Activated CD8-positive, alpha-beta T cell treated with anti-CD3 and anti-CD28 coated beads, Interleukin-2, amount 10 ng/mL, durations not matched to agents 7 days and 5 days (primary cell): Measurements from ENCODE around the gene SCO2. TPM values are rescaled to one million over a fixed set of nuclear protein-coding genes. Genes with fewer than 3 reads are reported as not detected.
A peak's percentile ranks its signal among the peaks of the same experiment; 100 is the strongest.
"Not testable (repeated sequence)": the region's sequence is repeated elsewhere in the genome, so short reads cannot be mapped to it uniquely, and the experiment has no call there.

Source experiments
- ATAC-seq: fragments of 150-1000 bp; cut with Tn5 transposase; one replicate; pipeline ENCODE4 v1.10.0; 2021; ENCODE audit warnings: moderate library complexity
- CTCF ChIA-PET: fragments of 350-600 bp; sonication (Branson Sonifier 250); formaldehyde crosslinking; loops from one replicate; lab custom pipeline; 2021; ENCODE audit warnings: antibody characterized with exemption; lab: Charles Lee
- POLR2A ChIA-PET: fragments of 350-600 bp; sonication (Branson Sonifier 250); formaldehyde crosslinking; loops from one replicate; lab custom pipeline; 2021; ENCODE audit warnings: antibody characterized with exemption; lab: Charles Lee
- DNase-seq: peaks from one replicate; pipeline ENCODE4 v3.0.0-alpha.2; 2020
- H3K27ac Mint-ChIP-seq: one replicate; pipeline ENCODE4 v1.8.0; 2021; ENCODE audit warnings: mild to moderate bottlenecking, mixed read lengths
- H3K27me3 Mint-ChIP-seq: one replicate; pipeline ENCODE4 v1.8.0; 2021; ENCODE audit warnings: low read depth, mixed read lengths
- H3K36me3 Mint-ChIP-seq: one replicate; pipeline ENCODE4 v1.8.0; 2021; ENCODE audit warnings: low read depth, mixed read lengths
- H3K4me1 Mint-ChIP-seq: one replicate; pipeline ENCODE4 v1.8.0; 2021; ENCODE audit warnings: low read depth, mixed read lengths
- H3K4me3 Mint-ChIP-seq: one replicate; pipeline ENCODE4 v1.8.0; 2021; ENCODE audit warnings: mild to moderate bottlenecking, mixed read lengths
- H3K9me3 Mint-ChIP-seq: one replicate; pipeline ENCODE4 v1.8.0; 2022; ENCODE audit warnings: mixed read lengths; ENCODE audit not compliant: insufficient read depth
- total RNA-seq, 2 experiments: library from RNA; stranded (reverse); gene quantifications; one replicate each; pipeline ENCODE4 v1.2.3, GENCODE V29; 2021

The SCO2 gene
- total RNA-seq, 2 experiments from 2014 or later = 11.7 to 13.9 TPM

GRCh38 chr22:50524676-50525103 is 708 bp downstream of the SCO2 start:
- Mint-ChIP-seq H3K9me3 (no peaks in the 10 kb centered on the region), H3K4me3 (peak overlapping the region; percentile 97), H3K27ac (peak overlapping the region; percentile 95), H3K4me1 (peaks cover 45% of the 10 kb centered on the region), H3K27me3 (no peaks in the 10 kb centered on the region), H3K36me3 (peaks cover 45% of the 10 kb centered on the region)
- ChIA-PET POLR2A (interaction anchor here (1.0 to 8.7 kb wide), 16 partner anchors 10 to 273 kb away, joined by 3 to 335 read pairs (median 10); partner anchors contain the start of genes ARSA, CHKB, CPT1B and HDAC10), CTCF (interaction anchor here (0.8 to 6.5 kb wide), 15 partner anchors 9 to 282 kb away, joined by 3 to 116 read pairs (median 17); partner anchors contain the start of genes ARSA, LMF2, NCAPH2 and SBF1)
- ATAC-seq = no peak
- DNase-seq = no peak

- no peak for DNase-seq
- Mint-ChIP-seq H3K36me3 (peaks cover 49% of the 10 kb centered on the region), H3K4me1 (peaks cover 42% of the 10 kb centered on the region), H3K27ac (peak overlapping the region; percentile 95), H3K9me3 (no peaks in the 10 kb centered on the region), H3K4me3 (peak overlapping the region; percentile 97), H3K27me3 (no peaks in the 10 kb centered on the region)
- no peak for ATAC-seq
- POLR2A ChIA-PET = interaction anchor here (1.3 to 8.7 kb wide), 14 partner anchors 9 to 251 kb away, joined by 3 to 335 read pairs (median 18); partner anchors contain the start of genes ARSA, CHKB, CPT1B and KLHDC7B
- CTCF ChIA-PET = interaction anchor here (1.9 to 6.5 kb wide), 10 partner anchors 10 to 104 kb away, joined by 11 to 116 read pairs (median 38); partner anchors contain the start of genes ARSA, LMF2, NCAPH2 and SBF1
Observed at GRCh38 chr22:50523806-50524675, 1.4 kb downstream of the SCO2 start.

- H3K9me3 Mint-ChIP-seq = no peaks in the 10 kb centered on the region
- peaks cover 36% of the 10 kb centered on the region for H3K4me1 Mint-ChIP-seq
- ChIA-PET CTCF (interaction anchor here (3.1 to 6.2 kb wide), 3 partner anchors 15 to 97 kb away, joined by 40 to 77 read pairs (median 55); partner anchors contain the start of genes LMF2, NCAPH2 and SYCE3), POLR2A (interaction anchor here (1.5 to 3.3 kb wide), 3 partner anchors 15 to 51 kb away, joined by 3 to 82 read pairs (median 6); partner anchors contain the start of genes LMF2 and NCAPH2)
- H3K27ac Mint-ChIP-seq = peak overlapping the region; percentile 68
- no peaks in the 10 kb centered on the region for H3K27me3 Mint-ChIP-seq
- H3K36me3 Mint-ChIP-seq = peaks cover 46% of the 10 kb centered on the region
- DNase-seq (no peak), ATAC-seq (no peak)
- H3K4me3 Mint-ChIP-seq = peak overlapping the region; percentile 97
Observed at GRCh38 chr22:50523458-50523805, 2.0 kb downstream of the SCO2 start.

- ATAC-seq = no peak
- Mint-ChIP-seq H3K4me3 (peak overlapping the region; percentile 36), H3K27ac (peak overlapping the region; percentile 68), H3K4me1 (peaks cover 30% of the 10 kb centered on the region), H3K36me3 (peaks cover 45% of the 10 kb centered on the region), H3K9me3 (no peaks in the 10 kb centered on the region), H3K27me3 (no peaks in the 10 kb centered on the region)
- CTCF ChIA-PET = interaction anchor here (1.3 to 6.2 kb wide), 2 partner anchors 14 to 40 kb away, joined by 4 to 55 read pairs; partner anchors contain the start of genes LMF2, NCAPH2 and SYCE3
- DNase-seq = no peak
- POLR2A ChIA-PET = interaction anchor here (0.7 to 1.7 kb wide), 5 partner anchors 13 to 98 kb away, joined by 3 to 14 read pairs (median 4); partner anchors contain the start of genes LMF2 and NCAPH2
Observed at GRCh38 chr22:50522806-50523438, 2.5 kb downstream of the SCO2 start.

GRCh38 chr22:50522208-50522805 is 3.1 kb downstream of the SCO2 start:
- Mint-ChIP-seq H3K4me1 (peaks cover 24% of the 10 kb centered on the region), H3K27me3 (no peaks in the 10 kb centered on the region), H3K9me3 (no peaks in the 10 kb centered on the region), H3K4me3 (no peak overlapping the region), H3K36me3 (peaks cover 43% of the 10 kb centered on the region), H3K27ac (no peak overlapping the region)
- no peak for DNase-seq
- POLR2A ChIA-PET = interaction anchor here (0.7 to 1.7 kb wide), 5 partner anchors 12 to 99 kb away, joined by 3 to 14 read pairs (median 4); partner anchors contain the start of genes LMF2 and NCAPH2
- CTCF ChIA-PET = interaction anchor here (1.3 kb wide), 1 partner anchor 41 kb away, joined by 4 read pairs; the partner anchor contains the start of gene SYCE3
- no peak for ATAC-seq

GRCh38 chr22:50521710-50522109 is 3.7 kb downstream of the SCO2 start:
- H3K36me3 Mint-ChIP-seq = peaks cover 40% of the 10 kb centered on the region
- no peak overlapping the region for H3K27ac Mint-ChIP-seq
- no peaks in the 10 kb centered on the region for H3K9me3 Mint-ChIP-seq
- H3K4me1 Mint-ChIP-seq = peaks cover 18% of the 10 kb centered on the region
- H3K4me3 Mint-ChIP-seq = no peak overlapping the region
- ChIA-PET POLR2A (interaction anchor here (1.6 to 1.7 kb wide), 2 partner anchors 12 to 13 kb away, joined by 4 to 14 read pairs; partner anchors contain the start of genes LMF2 and NCAPH2), CTCF (interaction anchor here (1.3 kb wide), 1 partner anchor 41 kb away, joined by 4 read pairs; the partner anchor contains the start of gene SYCE3)
- ATAC-seq (no peak), DNase-seq (no peak)
- H3K27me3 Mint-ChIP-seq = no peaks in the 10 kb centered on the region

GRCh38 chr22:50520826-50521453 is 4.5 kb downstream of the SCO2 start:
- peaks cover 18% of the 10 kb centered on the region for H3K4me1 Mint-ChIP-seq
- H3K27ac Mint-ChIP-seq = no peak overlapping the region
- ATAC-seq (no peak), DNase-seq (no peak)
- H3K36me3 Mint-ChIP-seq = peaks cover 47% of the 10 kb centered on the region
- CTCF ChIA-PET = no interaction called here
- no peaks in the 10 kb centered on the region for H3K9me3 Mint-ChIP-seq
- no peak overlapping the region for H3K4me3 Mint-ChIP-seq
- POLR2A ChIA-PET = no interaction called here
- H3K27me3 Mint-ChIP-seq = no peaks in the 10 kb centered on the region

- CTCF ChIA-PET, H3K27me3 Mint-ChIP-seq, H3K9me3 Mint-ChIP-seq, ATAC-seq, DNase-seq, H3K27ac Mint-ChIP-seq, H3K4me3 Mint-ChIP-seq: not testable (repeated sequence)
- H3K36me3 Mint-ChIP-seq = peaks cover 50% of the 10 kb centered on the region
- POLR2A ChIA-PET = interaction anchor here (0.6 kb wide), 1 partner anchor 12 kb away, joined by 3 read pairs; the partner anchor contains the start of genes LMF2 and NCAPH2
- peaks cover 22% of the 10 kb centered on the region for H3K4me1 Mint-ChIP-seq
Observed at GRCh38 chr22:50520184-50520583, 5.2 kb downstream of the SCO2 start.

GRCh38 chr22:50519151-50519550 is 6.2 kb downstream of the SCO2 start:
- DNase-seq = no peak
- Mint-ChIP-seq H3K27ac (no peak overlapping the region), H3K4me1 (peaks cover 20% of the 10 kb centered on the region), H3K27me3 (no peaks in the 10 kb centered on the region), H3K36me3 (peaks cover 51% of the 10 kb centered on the region), H3K4me3 (no peak overlapping the region), H3K9me3 (no peaks in the 10 kb centered on the region)
- POLR2A ChIA-PET = interaction anchor here (0.7 kb wide), 1 partner anchor 11 kb away, joined by 3 read pairs; the partner anchor contains the start of genes LMF2 and NCAPH2
- ATAC-seq = no peak
- CTCF ChIA-PET = interaction anchor here (1.1 kb wide), 1 partner anchor 44 kb away, joined by 3 read pairs; no protein-coding TSS in a partner anchor

- peaks cover 50% of the 10 kb centered on the region for H3K36me3 Mint-ChIP-seq
- no peaks in the 10 kb centered on the region for H3K9me3 Mint-ChIP-seq
- peaks cover 20% of the 10 kb centered on the region for H3K4me1 Mint-ChIP-seq
- H3K27me3 Mint-ChIP-seq = no peaks in the 10 kb centered on the region
- POLR2A ChIA-PET = interaction anchor here (0.7 to 1.1 kb wide), 2 partner anchors 10 to 11 kb away, joined by 3 to 5 read pairs; partner anchors contain the start of genes LMF2 and NCAPH2
- CTCF ChIA-PET = interaction anchor here (1.1 kb wide), 1 partner anchor 45 kb away, joined by 3 read pairs; no protein-coding TSS in a partner anchor
- H3K27ac Mint-ChIP-seq = no peak overlapping the region
- ATAC-seq (no peak), DNase-seq (no peak)
- no peak overlapping the region for H3K4me3 Mint-ChIP-seq
Observed at GRCh38 chr22:50518606-50519005, 6.8 kb downstream of the SCO2 start.
